HepG2 (cell line): ENCODE data around the gene GART.
A peak's percentile ranks its signal among the peaks of the same experiment; 100 is the strongest.

ENCODE experiments used
- CEBPB ChIP-seq: IDR thresholded peaks from 2 replicates; pipeline ENCODE4 v1.6.1; 2011; ENCODE audit warnings: low read depth, low read length, improper control_type of control experiment, borderline replicate concordance
- EEA1 ChIP-seq: sonication (generic); formaldehyde crosslinking; IDR thresholded peaks from 2 replicates; pipeline ENCODE4 v1.5.1; 2020; ENCODE audit warnings: mild to moderate bottlenecking, missing genetic modification reagents, borderline replicate concordance
- EP300 ChIP-seq, 3 experiments: sonication (generic) in 1 of 3; formaldehyde crosslinking in 1 of 3; IDR thresholded peaks; 2 replicates each; pipeline versions ENCODE4 v1.5.1 to v1.6.1; 2011 to 2020; ENCODE audit warnings: low read depth in 2 of 3, low read length in 2 of 3, borderline replicate concordance in 1 of 3, improper control_type of control experiment in 1 of 3, mild to moderate bottlenecking in 1 of 3, missing genetic modification reagents in 1 of 3, moderate library complexity in 1 of 3
- FOXM1 ChIP-seq: sonication (generic); formaldehyde crosslinking; IDR thresholded peaks from 2 replicates; pipeline ENCODE4 v1.5.0; 2020; ENCODE audit warnings: missing genetic modification reagents
- NFRKB ChIP-seq: fragments of 450-650 bp; IDR thresholded peaks from 2 replicates; pipeline ENCODE4 v1.6.1; 2017
- PAX8 ChIP-seq: sonication (generic); formaldehyde crosslinking; IDR thresholded peaks from 2 replicates; pipeline ENCODE4 v1.8.0; 2022; ENCODE audit warnings: mild to moderate bottlenecking, missing genetic modification reagents, borderline replicate concordance
- ZNF432 ChIP-seq: sonication (generic); formaldehyde crosslinking; IDR thresholded peaks from 2 replicates; pipeline ENCODE4 v1.5.0; 2020; ENCODE audit warnings: missing genetic modification reagents, mild to moderate bottlenecking, borderline replicate concordance
- ZNF570 ChIP-seq: sonication (generic); formaldehyde crosslinking; IDR thresholded peaks from 2 replicates; pipeline ENCODE4 v1.4.0; 2020; ENCODE audit warnings: mild to moderate bottlenecking, missing genetic modification reagents, borderline replicate concordance
- TF ChIP-seq, protein P1 (sequence below): sonication (generic); formaldehyde crosslinking; IDR thresholded peaks from 2 replicates; pipeline ENCODE4 v1.4.0; 2020; ENCODE audit warnings: missing genetic modification reagents

- TF ChIP-seq EEA1 (CRISPR knock-in tag) (no peak), EP300 (IDR thresholded peaks at IDR 0.05; ENCODE audit: low read depth in 2 of 2, low read length in 2 of 2) (peak in 1 of 2 experiments; percentile 16; a peak in 1 of 4 replicates), EP300 (CRISPR knock-in tag; IDR thresholded peaks at IDR 0.05; ENCODE audit: borderline replicate concordance) (no peak), FOXM1 (CRISPR knock-in tag) (no peak), NFRKB (no peak), ZNF570 (CRISPR knock-in tag) (no peak), CEBPB (no peak), ZNF432 (CRISPR knock-in tag) (no peak), PAX8 (CRISPR knock-in tag) (no peak)
- TF ChIP-seq, protein P1, sequence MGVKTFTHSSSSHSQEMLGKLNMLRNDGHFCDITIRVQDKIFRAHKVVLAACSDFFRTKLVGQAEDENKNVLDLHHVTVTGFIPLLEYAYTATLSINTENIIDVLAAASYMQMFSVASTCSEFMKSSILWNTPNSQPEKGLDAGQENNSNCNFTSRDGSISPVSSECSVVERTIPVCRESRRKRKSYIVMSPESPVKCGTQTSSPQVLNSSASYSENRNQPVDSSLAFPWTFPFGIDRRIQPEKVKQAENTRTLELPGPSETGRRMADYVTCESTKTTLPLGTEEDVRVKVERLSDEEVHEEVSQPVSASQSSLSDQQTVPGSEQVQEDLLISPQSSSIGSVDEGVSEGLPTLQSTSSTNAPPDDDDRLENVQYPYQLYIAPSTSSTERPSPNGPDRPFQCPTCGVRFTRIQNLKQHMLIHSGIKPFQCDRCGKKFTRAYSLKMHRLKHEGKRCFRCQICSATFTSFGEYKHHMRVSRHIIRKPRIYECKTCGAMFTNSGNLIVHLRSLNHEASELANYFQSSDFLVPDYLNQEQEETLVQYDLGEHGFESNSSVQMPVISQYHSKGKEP (CRISPR knock-in tag), result 0 out of 2 replicates have a peak, but pooled peaks have one; percentile 29
Observed at GRCh38 chr21:33541756-33542639, at the start of gene GART.
